Measurements from ENCODE around the gene SCAPER.

Gene SCAPER

GRCh38 chr15:76366714-76367113 lies 538.4 kb downstream of the SCAPER start:
- DNase-seq = no peak

- DNase-seq = no peak
Observed at GRCh38 chr15:76363251-76363650, 541.9 kb downstream of the SCAPER start.

DNA sequence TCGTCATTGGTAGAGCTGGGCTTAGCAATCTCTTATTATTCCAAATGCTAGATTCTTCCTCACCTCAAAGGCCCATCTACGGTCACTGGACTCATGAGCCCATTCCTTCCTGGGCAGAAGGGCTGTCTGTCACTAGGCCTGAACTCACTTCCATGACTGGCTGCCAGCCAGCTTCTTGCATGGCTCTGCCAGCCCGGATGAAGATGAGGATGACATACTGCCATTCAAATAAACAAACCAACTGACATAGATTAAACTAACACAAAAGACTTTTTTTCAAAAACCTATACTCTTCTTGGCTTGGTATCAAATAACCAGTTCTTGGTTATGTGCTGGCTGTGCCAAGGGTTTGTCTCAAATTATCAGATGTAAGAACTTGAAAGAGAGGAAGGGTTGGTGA lies 544.7 kb downstream of the SCAPER start:
- no peak for DNase-seq

GRCh38 chr15:76359152-76359551 lies 546.0 kb downstream of the SCAPER start:
- no peak for DNase-seq

GRCh38 chr15:76358453-76358852 lies 546.7 kb downstream of the SCAPER start:
- DNase-seq = no peak

DNA sequence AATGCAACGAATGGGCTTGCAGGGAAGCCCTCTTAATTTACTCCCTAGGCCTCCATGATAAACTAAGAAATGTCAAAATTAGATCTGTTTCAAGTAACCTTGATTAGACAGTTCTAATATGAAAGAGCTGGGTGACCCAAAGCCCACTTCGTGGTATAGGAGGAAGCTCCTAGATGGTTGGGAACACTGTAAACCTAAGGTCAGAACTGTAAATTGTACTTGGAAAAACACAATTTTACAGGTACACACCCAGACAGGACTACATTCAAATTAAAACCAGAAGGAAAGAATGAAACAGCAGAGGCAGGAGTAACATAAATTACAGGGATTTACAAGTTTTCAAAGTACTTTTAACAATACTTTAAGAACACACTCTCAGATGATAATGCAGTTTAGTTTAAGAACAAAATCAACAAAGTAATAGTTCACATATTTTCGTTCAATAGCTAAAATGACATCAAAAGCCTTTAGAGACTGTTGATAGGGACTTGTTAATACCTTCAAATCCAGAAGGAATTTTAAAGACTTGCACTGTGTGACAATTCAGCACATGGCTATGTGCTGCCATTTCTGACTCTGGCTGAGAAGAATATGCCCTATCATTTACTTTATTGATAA lies 550.2 kb downstream of the SCAPER start:
- no peak for DNase-seq

- DNase-seq = no peak
Observed at GRCh38 chr15:76353903-76354302, 551.2 kb downstream of the SCAPER start.

DNA sequence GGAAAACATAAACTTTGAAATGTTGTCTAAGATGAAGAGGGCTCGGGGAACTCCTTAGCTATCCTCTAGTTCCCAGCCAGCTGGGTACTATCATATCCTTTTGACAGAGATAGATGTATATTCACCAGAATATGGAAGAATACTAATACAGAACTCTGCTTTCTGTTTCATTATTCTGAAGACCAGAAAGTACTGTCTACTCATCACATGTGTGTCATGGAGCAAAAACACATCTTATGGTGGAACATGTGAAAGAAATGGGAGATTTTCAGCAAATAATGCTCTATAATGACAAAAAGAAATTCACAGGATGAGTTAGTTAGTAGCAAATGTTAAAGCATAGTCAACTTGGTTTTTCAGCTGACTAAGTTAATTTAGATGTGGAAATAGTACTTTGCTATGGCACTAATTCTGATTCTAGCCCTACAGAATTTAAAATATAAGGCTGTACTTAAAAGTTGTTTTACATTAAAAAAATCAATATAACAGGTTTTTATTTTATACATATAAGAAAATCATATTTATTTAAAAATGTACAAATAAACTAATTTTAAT lies 552.0 kb downstream of the SCAPER start:
- no peak for DNase-seq

- no peak for DNase-seq
Observed at GRCh38 chr15:76349301-76350070, 555.7 kb downstream of the SCAPER start.

GRCh38 chr15:76347482-76348055 lies 557.6 kb downstream of the SCAPER start:
- DNase-seq = no peak

GRCh38 chr15:76346669-76347481 lies 558.3 kb downstream of the SCAPER start:
- DNase-seq = no peak

- no peak for DNase-seq
Observed at GRCh38 chr15:76345880-76346668, 559.1 kb downstream of the SCAPER start.

DNA sequence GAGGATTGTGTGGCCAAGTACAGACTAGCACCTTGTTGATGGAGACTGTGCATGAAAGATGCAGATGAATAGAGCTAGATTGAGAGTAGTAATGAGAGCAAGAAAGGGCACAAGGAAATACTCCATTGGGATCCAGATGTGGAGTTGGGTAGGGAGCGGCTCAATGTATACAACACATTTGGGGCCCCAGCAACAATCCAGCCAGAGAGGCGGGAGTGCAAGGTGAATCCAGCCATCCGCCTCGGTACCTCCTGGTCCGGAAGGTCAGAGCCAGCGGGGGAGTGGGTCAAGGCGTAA lies 559.6 kb downstream of the SCAPER start:
- DNase-seq = no peak

GRCh38 chr15:76344893-76345582 lies 560.1 kb downstream of the SCAPER start:
- no peak for DNase-seq

DNA sequence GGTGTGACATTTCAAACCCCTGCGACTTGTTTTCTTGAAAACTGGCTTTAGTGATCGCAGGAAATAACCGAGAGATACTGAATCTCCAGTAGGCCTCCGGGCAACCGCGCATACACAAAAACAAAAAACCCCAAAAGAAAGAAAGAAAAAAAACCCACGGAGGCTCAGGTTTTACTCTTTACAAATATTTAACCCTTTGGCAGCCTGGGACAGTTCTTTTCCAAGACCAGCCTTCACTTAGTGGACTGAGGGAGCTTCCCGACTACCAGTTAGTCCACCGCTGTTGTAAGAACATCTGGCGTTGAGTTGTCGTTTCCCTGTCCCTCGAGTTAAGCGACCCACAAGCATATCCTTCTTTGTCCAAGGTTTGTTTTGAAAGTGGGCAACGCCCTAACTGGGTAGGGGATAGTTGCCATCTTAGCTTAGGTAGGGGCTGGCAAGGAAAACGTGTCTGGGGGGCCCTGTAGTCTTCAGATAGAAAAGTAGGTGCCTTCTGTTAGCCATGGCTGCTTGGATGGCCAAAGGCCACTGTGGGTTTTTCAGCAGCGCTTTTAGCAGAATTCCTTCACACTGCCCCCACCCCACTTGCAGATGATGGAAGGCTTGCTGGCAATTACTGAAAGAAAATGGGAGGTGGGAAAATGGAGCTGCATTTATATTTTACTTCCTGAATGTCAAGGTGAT lies 561.7 kb downstream of the SCAPER start:
- no peak for DNase-seq

- DNase-seq = no peak
Observed at GRCh38 chr15:76342382-76343201, 562.5 kb downstream of the SCAPER start.

DNA sequence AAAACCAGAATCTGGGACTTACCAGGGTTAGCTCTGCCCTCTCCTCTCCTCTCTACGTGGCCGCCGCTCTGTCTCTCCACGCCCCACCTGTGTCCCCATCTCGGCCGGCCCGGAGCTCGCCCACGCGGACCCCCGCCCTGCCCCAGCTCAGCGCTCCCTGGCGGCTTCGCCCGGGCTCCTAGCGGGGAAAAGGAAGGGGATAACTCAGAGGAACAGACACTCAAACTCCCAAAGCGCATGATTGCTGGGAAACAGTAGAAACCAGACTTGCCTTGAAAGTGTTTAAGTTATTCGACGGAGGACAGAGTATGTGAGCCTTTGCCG lies 563.1 kb downstream of the SCAPER start:
- no peak for DNase-seq

DNA sequence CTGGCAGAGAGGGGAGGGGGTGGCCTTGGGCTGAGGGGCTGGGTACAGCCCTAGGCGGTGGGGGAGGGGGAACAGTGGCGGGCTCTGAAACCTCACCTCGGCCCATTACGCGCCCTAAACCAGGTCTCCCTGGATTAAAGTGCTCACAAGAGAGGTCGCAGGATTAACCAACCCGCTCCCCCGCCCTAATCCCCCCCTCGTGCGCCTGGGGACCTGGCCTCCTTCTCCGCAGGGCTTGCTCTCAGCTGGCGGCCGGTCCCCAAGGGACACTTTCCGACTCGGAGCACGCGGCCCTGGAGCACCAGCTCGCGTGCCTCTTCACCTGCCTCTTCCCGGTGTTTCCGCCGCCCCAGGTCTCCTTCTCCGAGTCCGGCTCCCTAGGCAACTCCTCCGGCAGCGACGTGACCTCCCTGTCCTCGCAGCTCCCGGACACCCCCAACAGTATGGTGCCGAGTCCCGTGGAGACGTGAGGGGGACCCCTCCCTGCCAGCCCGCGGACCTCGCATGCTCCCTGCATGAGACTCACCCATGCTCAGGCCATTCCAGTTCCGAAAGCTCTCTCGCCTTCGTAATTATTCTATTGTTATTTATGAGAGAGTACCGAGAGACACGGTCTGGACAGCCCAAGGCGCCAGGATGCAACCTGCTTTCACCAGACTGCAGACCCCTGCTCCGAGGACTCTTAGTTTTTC lies 563.6 kb downstream of the SCAPER start:
- DNase-seq = no peak

Data from nucleus accumbens (tissue), 56 donors.